H1 (cell line): ENCODE data around the gene ZNF423. TPM values are rescaled to one million over a fixed set of nuclear protein-coding genes. Genes with fewer than 3 reads are reported as not detected.

Experiments used
- USF2 ChIP-seq: IDR thresholded peaks from 2 replicates; pipeline ENCODE4 v1.6.1; 2011; ENCODE audit warnings: low read length, improper control_type of control experiment
- polyA plus RNA-seq, 7 experiments: library from polyadenylated mRNA; depleted of rRNA in 3 of 7; stranded (reverse) in 5 of 7; unstranded in 2 of 7; fragments of >200 nt in 5 of 7; fragments of 200-250 nt in 2 of 7; gene quantifications; 1 replicate in 5 of 7; 2 replicates in 1 of 7; 4 replicates in 1 of 7; pipeline versions ENCODE4 v1.2.1 to v1.2.3, GENCODE V29; 2011 to 2013; ENCODE audit warnings: missing spikeins in 2 of 7, mixed read lengths in 2 of 7
- total RNA-seq: library from RNA; stranded (reverse); fragmentation: NEBNext Ultra II Directional; extraction: Animal tissue kit (Norgen Biotek cat#: 25700); gene quantifications from 2 replicates; pipeline ENCODE4 v1.2.1, GENCODE V29; 2021

ZNF423 gene
- total and polyA plus RNA-seq, 2 of the 8 experiments (the other 6 are each of a cell fraction or from before 2014, with no cell fraction given): 38.2 to 52.3 TPM

GRCh38 chr16:49833796-49834530 lies 21.9 kb downstream of the ZNF423 start (continued):
- TF ChIP-seq USF2: no peak
